ENCODE measurements around the gene IFNAR1.

DNA sequence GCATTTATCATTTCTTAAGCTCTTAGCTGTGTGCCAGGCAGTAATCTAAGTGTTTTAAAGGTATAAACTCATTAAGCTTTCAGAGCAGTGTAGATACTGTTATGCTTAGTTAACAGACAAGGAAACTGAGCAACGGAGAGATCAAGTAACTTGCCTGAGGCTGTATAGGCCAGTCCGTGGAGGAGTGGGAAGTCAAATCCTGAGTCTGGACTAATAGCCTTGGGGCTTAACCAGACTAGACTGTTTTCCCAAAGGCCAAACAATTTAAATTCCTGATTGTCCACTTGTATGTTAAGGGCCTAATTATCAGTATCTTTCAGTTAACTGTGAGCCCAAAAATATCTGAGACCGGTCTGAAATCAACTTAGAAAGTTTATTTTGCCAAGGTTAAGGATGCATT lies 2.6 kb downstream of the IFNAR1 start:
- TF ChIP-seq, protein P1, sequence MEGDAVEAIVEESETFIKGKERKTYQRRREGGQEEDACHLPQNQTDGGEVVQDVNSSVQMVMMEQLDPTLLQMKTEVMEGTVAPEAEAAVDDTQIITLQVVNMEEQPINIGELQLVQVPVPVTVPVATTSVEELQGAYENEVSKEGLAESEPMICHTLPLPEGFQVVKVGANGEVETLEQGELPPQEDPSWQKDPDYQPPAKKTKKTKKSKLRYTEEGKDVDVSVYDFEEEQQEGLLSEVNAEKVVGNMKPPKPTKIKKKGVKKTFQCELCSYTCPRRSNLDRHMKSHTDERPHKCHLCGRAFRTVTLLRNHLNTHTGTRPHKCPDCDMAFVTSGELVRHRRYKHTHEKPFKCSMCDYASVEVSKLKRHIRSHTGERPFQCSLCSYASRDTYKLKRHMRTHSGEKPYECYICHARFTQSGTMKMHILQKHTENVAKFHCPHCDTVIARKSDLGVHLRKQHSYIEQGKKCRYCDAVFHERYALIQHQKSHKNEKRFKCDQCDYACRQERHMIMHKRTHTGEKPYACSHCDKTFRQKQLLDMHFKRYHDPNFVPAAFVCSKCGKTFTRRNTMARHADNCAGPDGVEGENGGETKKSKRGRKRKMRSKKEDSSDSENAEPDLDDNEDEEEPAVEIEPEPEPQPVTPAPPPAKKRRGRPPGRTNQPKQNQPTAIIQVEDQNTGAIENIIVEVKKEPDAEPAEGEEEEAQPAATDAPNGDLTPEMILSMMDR (IDR thresholded peaks at IDR 0.05), result no peak
- TF ChIP-seq POLR2A (IDR thresholded peaks at IDR 0.05) (no peak), POLR2AphosphoS5 (IDR thresholded peaks at IDR 0.05; ENCODE audit: insufficient read depth in 1 of 2, low read depth in 1 of 2) (no peak)
